Right hindlimb (tissue), 1 donor: ENCODE data around the gene PLCB3.

ENCODE experiments used
- DNase-seq: peaks from one replicate; pipeline ENCODE4 v3.0.0-alpha.2; 2018

PLCB3 gene

GRCh38 chr11:64268025-64268892 is 16.9 kb downstream of the PLCB3 start:
- DNase-seq: peak; percentile 72

- no peak for DNase-seq
Observed at GRCh38 chr11:64268893-64269539, 17.7 kb downstream of the PLCB3 start.

- peak; percentile 99 for DNase-seq
Observed at GRCh38 chr11:64269540-64270220, 18.4 kb downstream of the PLCB3 start.

GRCh38 chr11:64275031-64275800 is 23.9 kb downstream of the PLCB3 start:
- DNase-seq: no peak

GRCh38 chr11:64275841-64276240 is 24.5 kb downstream of the PLCB3 start:
- DNase-seq: no peak

GRCh38 chr11:64276653-64277431 is 25.5 kb downstream of the PLCB3 start:
- no peak for DNase-seq

GRCh38 chr11:64278576-64279190 is 27.4 kb downstream of the PLCB3 start:
- DNase-seq: no peak

GRCh38 chr11:64281957-64282770 is 30.8 kb downstream of the PLCB3 start:
- no peak for DNase-seq

- no peak for DNase-seq
Observed at GRCh38 chr11:64283092-64283491, 31.8 kb downstream of the PLCB3 start.

- DNase-seq: peak; percentile 97
Observed at GRCh38 chr11:64284048-64284961, 33.0 kb downstream of the PLCB3 start, which contains the start of gene BAD. TSS of gene BAD (minus strand) at chr11:64284665. CDS start at chr11:64284368, 297 bp downstream.

- peak; percentile 92 for DNase-seq
Observed at GRCh38 chr11:64284962-64285884, 33.9 kb downstream of the PLCB3 start, which contains the start of gene GPR137. TSS of gene GPR137 (plus strand) at chr11:64285848. CDS start at chr11:64286525, 677 bp downstream.

GRCh38 chr11:64285885-64286800 is 34.8 kb downstream of the PLCB3 start:
- DNase-seq: no peak

GRCh38 chr11:64286801-64287159 is 35.5 kb downstream of the PLCB3 start:
- DNase-seq: no peak

GRCh38 chr11:64287676-64288352 is 36.5 kb downstream of the PLCB3 start:
- DNase-seq: no peak

- no peak for DNase-seq
Observed at GRCh38 chr11:64288353-64288750, 37.0 kb downstream of the PLCB3 start.

GRCh38 chr11:64289002-64289564 is 37.8 kb downstream of the PLCB3 start:
- no peak for DNase-seq
